ENCODE measurements around the gene FGF14. TPM values are rescaled to one million over a fixed set of nuclear protein-coding genes. Genes with fewer than 3 reads are reported as not detected.

Gene FGF14
- total RNA-seq, 4 donors from 2014 or later = 0.04 to 1.4 (median 0.38) TPM

DNA sequence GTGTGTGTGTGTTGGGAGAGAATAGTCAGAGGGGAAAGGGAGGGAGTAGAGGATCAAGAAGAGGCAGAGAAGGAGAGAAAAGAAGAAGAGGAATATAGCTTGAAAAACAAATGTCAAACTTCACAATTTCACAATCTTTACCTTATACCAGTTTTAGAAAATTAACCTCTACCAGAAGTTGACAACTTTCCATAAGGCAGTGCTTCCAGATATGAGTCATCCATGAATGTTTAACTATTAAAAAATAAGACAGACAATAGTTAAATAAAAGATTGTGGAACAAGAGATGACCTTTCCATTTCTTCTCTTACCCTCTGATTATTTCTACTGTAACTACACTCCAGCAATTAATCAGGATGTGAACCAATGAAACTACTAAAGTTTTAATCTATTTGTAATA, 720.0 kb downstream of the FGF14 start:
- Histone ChIP-seq H3K27me3 (no peaks in the 10 kb centered on the region), H3K27ac (no peak overlapping the region), H3K36me3 (no peaks in the 10 kb centered on the region), H3K9me3 (no peaks in the 10 kb centered on the region), H3K4me1 (no peaks in the 10 kb centered on the region), H3K4me3 (replicated peaks in 1 of 3) (no peak overlapping the region)
- intact Hi-C loops (cut with DNase I) = no loop called here
- DNase-seq = no peak
- TF ChIP-seq, protein P1, sequence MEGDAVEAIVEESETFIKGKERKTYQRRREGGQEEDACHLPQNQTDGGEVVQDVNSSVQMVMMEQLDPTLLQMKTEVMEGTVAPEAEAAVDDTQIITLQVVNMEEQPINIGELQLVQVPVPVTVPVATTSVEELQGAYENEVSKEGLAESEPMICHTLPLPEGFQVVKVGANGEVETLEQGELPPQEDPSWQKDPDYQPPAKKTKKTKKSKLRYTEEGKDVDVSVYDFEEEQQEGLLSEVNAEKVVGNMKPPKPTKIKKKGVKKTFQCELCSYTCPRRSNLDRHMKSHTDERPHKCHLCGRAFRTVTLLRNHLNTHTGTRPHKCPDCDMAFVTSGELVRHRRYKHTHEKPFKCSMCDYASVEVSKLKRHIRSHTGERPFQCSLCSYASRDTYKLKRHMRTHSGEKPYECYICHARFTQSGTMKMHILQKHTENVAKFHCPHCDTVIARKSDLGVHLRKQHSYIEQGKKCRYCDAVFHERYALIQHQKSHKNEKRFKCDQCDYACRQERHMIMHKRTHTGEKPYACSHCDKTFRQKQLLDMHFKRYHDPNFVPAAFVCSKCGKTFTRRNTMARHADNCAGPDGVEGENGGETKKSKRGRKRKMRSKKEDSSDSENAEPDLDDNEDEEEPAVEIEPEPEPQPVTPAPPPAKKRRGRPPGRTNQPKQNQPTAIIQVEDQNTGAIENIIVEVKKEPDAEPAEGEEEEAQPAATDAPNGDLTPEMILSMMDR (IDR thresholded peaks at IDR 0.05) = no peak
- no peak for TF ChIP-seq POLR2A (IDR thresholded peaks at IDR 0.05)

DNA sequence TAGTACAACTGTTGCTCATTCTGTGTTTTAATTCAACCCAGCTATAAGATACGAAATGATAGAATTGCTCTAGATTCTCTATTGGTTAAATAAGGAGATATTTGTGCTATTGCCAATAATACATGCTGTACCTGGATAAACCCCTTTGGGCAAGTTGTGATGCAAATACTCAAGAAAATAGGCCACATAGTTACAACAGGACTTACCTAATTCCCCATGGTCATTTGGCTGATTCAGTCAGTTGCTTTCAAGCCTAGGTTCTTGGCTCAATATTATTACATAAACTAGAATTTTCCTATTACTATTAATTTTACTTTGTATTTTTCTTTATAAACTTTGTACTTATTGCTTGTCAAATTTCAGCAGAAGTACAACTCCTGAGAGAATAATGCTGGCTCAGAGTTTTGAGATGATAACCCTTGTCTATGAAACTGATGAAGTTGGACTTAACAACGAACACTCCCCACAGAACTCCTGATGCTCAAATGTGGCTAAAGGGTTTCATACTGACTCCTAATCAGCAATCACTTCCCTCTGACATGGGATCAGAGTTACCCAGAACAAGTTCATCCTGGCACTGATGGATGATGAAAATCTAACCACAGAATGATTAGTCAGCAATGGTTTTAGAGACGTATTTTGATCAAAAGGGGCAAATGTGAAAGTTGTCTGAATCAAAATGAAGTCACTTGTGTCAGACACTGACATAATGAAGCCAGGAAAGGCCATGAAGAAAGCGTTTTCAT, 728.3 kb downstream of the FGF14 start:
- H3K4me1 ChIP-seq = no peaks in the 10 kb centered on the region
- H3K4me3 ChIP-seq (replicated peaks in 1 of 3) = no peak overlapping the region
- no peaks in the 10 kb centered on the region for H3K27me3 ChIP-seq
- H3K36me3 ChIP-seq = no peaks in the 10 kb centered on the region
- TF ChIP-seq, protein P1 (IDR thresholded peaks at IDR 0.05) = no peak
- no peak for DNase-seq
- H3K27ac ChIP-seq = no peak overlapping the region
- WGBS, 2 donors = 72 to 76% methylated on average over 4 of the region's 4 CpGs
- no peaks in the 10 kb centered on the region for H3K9me3 ChIP-seq
- intact Hi-C loops (cut with DNase I) = no loop called here

DNA sequence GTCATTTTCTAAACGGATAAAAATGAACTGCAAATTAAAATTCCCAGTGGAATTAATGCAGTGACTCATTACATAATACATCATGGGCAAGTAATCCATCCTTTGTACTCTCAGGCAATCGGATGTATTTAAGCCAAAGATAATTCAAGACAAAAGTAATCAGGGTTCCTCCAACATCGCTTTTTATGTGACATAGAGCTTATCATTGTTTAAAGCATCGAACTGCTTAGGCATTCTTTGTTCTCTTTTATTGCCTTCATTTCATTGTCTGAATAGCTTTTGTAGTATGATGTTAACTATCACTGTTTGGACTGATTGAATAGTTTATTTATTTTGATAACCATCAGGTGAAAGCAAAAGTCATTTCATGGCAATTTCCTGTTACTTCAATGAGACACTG, 740.0 kb downstream of the FGF14 start:
- no peak for TF ChIP-seq POLR2A (IDR thresholded peaks at IDR 0.05)
- TF ChIP-seq, protein P1 (IDR thresholded peaks at IDR 0.05) = no peak
- Histone ChIP-seq H3K4me3 (replicated peaks in 1 of 3) (no peak overlapping the region), H3K36me3 (no peaks in the 10 kb centered on the region), H3K9me3 (no peaks in the 10 kb centered on the region), H3K4me1 (no peaks in the 10 kb centered on the region), H3K27ac (no peak overlapping the region), H3K27me3 (no peaks in the 10 kb centered on the region)
- no peak for DNase-seq
- WGBS, 2 donors = 34 to 78% methylated on average over 4 of the region's 4 CpGs
- intact Hi-C loops (cut with DNase I) = no loop called here

Small RNAs within 50 kb of the gene (microRNA-seq; reads per million reads assigned to microRNA genes)
- gene MIR2681 (not detected), gene MIR4705 (not detected)

Small RNAs within 50 kb of the gene (small RNA-seq; reads per million reads assigned to genes)
- gene MIR2681 = not detected
- not detected for gene MIR4705
- gene RNU1-24P = not detected
- not detected for gene RNY1P2
- not detected for gene RPL39P29

Other genes with a start within 250 kb of the FGF14 start
- 100 to 1,000 TPM in 2 of 4 donors, 10 to 100 TPM in 2; 77.3 to 229 (median 99.1) TPM for gene TPP2, start 194.9 kb upstream of the FGF14 start, total RNA-seq